A549 (cell line): ENCODE data around the gene PHYKPL. TPM values are rescaled to one million over a fixed set of nuclear protein-coding genes. Genes with fewer than 3 reads are reported as not detected.
A peak's percentile ranks its signal among the peaks of the same experiment; 100 is the strongest.

ENCODE experiments used
- ATOH8 ChIP-seq: fragments of 250-450 bp; sonication (Bioruptor Pico); IDR thresholded peaks from 2 replicates; pipeline ENCODE4 v1.5.0; 2020; ENCODE audit warnings: low read depth, mild to moderate bottlenecking, moderate library complexity
- BHLHE40 ChIP-seq: IDR thresholded peaks from 2 replicates; pipeline ENCODE4 v1.6.1; 2012; ENCODE audit warnings: low read depth, low read length, inconsistent platforms
- CBX8 ChIP-seq: fragments of 200-600 bp; sonication (generic); IDR thresholded peaks from 2 replicates; pipeline ENCODE4 v1.6.1; 2016
- CHD4 ChIP-seq: fragments of 200-600 bp; sonication (generic); IDR thresholded peaks from 2 replicates; pipeline ENCODE4 v1.6.1; 2016; ENCODE audit warnings: antibody characterized with exemption, mild to moderate bottlenecking, borderline replicate concordance
- CTCF ChIP-seq: fragments of >200 bp; sonication (Bioruptor Twin); formaldehyde crosslinking; IDR thresholded peaks from 3 replicates; pipeline ENCODE4 v1.5.1; 2016
- EHF ChIP-seq: fragments of 250-450 bp; sonication (Bioruptor Pico); IDR thresholded peaks from 2 replicates; pipeline ENCODE4 v1.5.0; 2020; ENCODE audit warnings: mild to moderate bottlenecking
- EP300 ChIP-seq, 2 experiments: fragments of >200 bp; sonication (Bioruptor Twin); formaldehyde crosslinking; IDR thresholded peaks; 2 replicates in 1 of 2; 3 replicates in 1 of 2; pipeline ENCODE4 v1.6.1; 2016 to 2017
- FOSL2 ChIP-seq, 2 experiments: fragments of 450-650 bp in 1 of 2; fragments of >200 bp in 1 of 2; sonication (Bioruptor Twin) in 1 of 2; formaldehyde crosslinking; IDR thresholded peaks; 2 replicates each; pipeline versions ENCODE4 v1.5.0 to v1.6.1; 2016 to 2020; ENCODE audit warnings: mild to moderate bottlenecking in 1 of 2, moderate library complexity in 1 of 2
- GATA3 ChIP-seq: IDR thresholded peaks from 2 replicates; pipeline ENCODE4 v1.6.1; 2012; ENCODE audit warnings: borderline replicate concordance
- HEYL ChIP-seq: fragments of 250-450 bp; sonication (Bioruptor Pico); IDR thresholded peaks from 2 replicates; pipeline ENCODE4 v1.8.0; 2021; ENCODE audit warnings: mild to moderate bottlenecking, moderate library complexity
- HOXA7 ChIP-seq: fragments of 250-450 bp; sonication (Bioruptor Pico); IDR thresholded peaks from 2 replicates; pipeline ENCODE4 v1.5.0; 2020; ENCODE audit warnings: mild to moderate bottlenecking, moderate library complexity
- HOXB5 ChIP-seq: fragments of 250-450 bp; sonication (Bioruptor Pico); IDR thresholded peaks from 2 replicates; pipeline ENCODE4 v1.5.0; 2020; ENCODE audit warnings: mild to moderate bottlenecking, moderate library complexity
- JUNB ChIP-seq: fragments of >200 bp; sonication (Bioruptor Twin); formaldehyde crosslinking; IDR thresholded peaks from 2 replicates; pipeline ENCODE4 v1.6.1; 2016
- KDM1A ChIP-seq: fragments of 200-600 bp; sonication (generic); IDR thresholded peaks from 2 replicates; pipeline ENCODE4 v1.6.1; 2016; ENCODE audit warnings: low read depth, mild to moderate bottlenecking
- MAFK ChIP-seq: fragments of 450-650 bp; IDR thresholded peaks from 2 replicates; pipeline ENCODE4 v1.6.1; 2014; ENCODE audit not compliant: partially characterized antibody
- MAX ChIP-seq: IDR thresholded peaks from 2 replicates; pipeline ENCODE4 v1.6.1; 2012
- NPAS2 ChIP-seq: fragments of 250-450 bp; sonication (Bioruptor Pico); IDR thresholded peaks from 2 replicates; pipeline ENCODE4 v1.8.0; 2022; ENCODE audit warnings: mild to moderate bottlenecking, moderate library complexity, borderline replicate concordance
- PHF8 ChIP-seq: fragments of 200-600 bp; sonication (generic); IDR thresholded peaks from 2 replicates; pipeline ENCODE4 v1.6.1; 2016; ENCODE audit warnings: low read depth, mild to moderate bottlenecking, antibody characterized with exemption, moderate library complexity, borderline replicate concordance
- POLR2A ChIP-seq: IDR thresholded peaks from 2 replicates; pipeline ENCODE4 v1.6.1; 2012; ENCODE audit warnings: mild to moderate bottlenecking, low read length
- REST ChIP-seq: fragments of 200-600 bp; sonication (generic); IDR thresholded peaks from 2 replicates; pipeline ENCODE4 v1.6.1; 2016; ENCODE audit warnings: antibody characterized with exemption, mild to moderate bottlenecking, moderate library complexity
- SREBF2 ChIP-seq: fragments of 450-650 bp; IDR thresholded peaks from 2 replicates; pipeline ENCODE4 v1.6.1; 2014; ENCODE audit warnings: mild to moderate bottlenecking, moderate library complexity
- TFCP2L1 ChIP-seq: fragments of 250-450 bp; sonication (Bioruptor Pico); IDR thresholded peaks from 2 replicates; pipeline ENCODE4 v1.5.0; 2021; ENCODE audit warnings: mild to moderate bottlenecking
- TP53 ChIP-seq: fragments of 250-450 bp; sonication (Bioruptor Pico); IDR thresholded peaks from 2 replicates; pipeline ENCODE4 v1.5.0; 2021; ENCODE audit warnings: mild to moderate bottlenecking, moderate library complexity
- ZC3H11A ChIP-seq: fragments of 450-650 bp; IDR thresholded peaks from 2 replicates; pipeline ENCODE4 v1.6.1; 2014; ENCODE audit warnings: antibody characterized with exemption, mild to moderate bottlenecking
- ZFP36 ChIP-seq: fragments of 450-650 bp; IDR thresholded peaks from 2 replicates; pipeline ENCODE4 v1.6.1; 2014; ENCODE audit warnings: borderline replicate concordance; ENCODE audit not compliant: partially characterized antibody
- ZSCAN20 ChIP-seq: fragments of 250-450 bp; sonication (Bioruptor Pico); IDR thresholded peaks from 2 replicates; pipeline ENCODE4 v1.8.0; 2022; ENCODE audit warnings: mild to moderate bottlenecking, moderate library complexity
- polyA plus RNA-seq, 4 experiments: library from polyadenylated mRNA; depleted of rRNA in 3 of 4; stranded (reverse); fragments of >200 nt; fragmentation: RNase III in 1 of 4; extraction: RNeasy Plus Mini Kit Qiagen cat#74134 plus additional on column Dnase treatment in 1 of 4; gene quantifications; 2 replicates in 3 of 4; 3 replicates in 1 of 4; pipeline ENCODE4 v1.2.3, GENCODE V29; 2011 to 2017
- TF ChIP-seq, protein P1 (sequence below): fragments of >200 bp; sonication (Bioruptor Twin); formaldehyde crosslinking; IDR thresholded peaks from 2 replicates; pipeline ENCODE4 v1.6.1; 2016
- TF ChIP-seq, protein P2 (sequence below): IDR thresholded peaks from 2 replicates; pipeline ENCODE4 v1.6.1; 2012
- TF ChIP-seq, protein P3 (sequence below): IDR thresholded peaks from 2 replicates; pipeline ENCODE4 v1.6.1; 2012; ENCODE audit warnings: low read depth, borderline replicate concordance

Gene PHYKPL
- polyA plus RNA-seq, 2 of the 4 experiments (the other 2 are of a cell fraction), result 13.0 to 21.9 TPM

DNA sequence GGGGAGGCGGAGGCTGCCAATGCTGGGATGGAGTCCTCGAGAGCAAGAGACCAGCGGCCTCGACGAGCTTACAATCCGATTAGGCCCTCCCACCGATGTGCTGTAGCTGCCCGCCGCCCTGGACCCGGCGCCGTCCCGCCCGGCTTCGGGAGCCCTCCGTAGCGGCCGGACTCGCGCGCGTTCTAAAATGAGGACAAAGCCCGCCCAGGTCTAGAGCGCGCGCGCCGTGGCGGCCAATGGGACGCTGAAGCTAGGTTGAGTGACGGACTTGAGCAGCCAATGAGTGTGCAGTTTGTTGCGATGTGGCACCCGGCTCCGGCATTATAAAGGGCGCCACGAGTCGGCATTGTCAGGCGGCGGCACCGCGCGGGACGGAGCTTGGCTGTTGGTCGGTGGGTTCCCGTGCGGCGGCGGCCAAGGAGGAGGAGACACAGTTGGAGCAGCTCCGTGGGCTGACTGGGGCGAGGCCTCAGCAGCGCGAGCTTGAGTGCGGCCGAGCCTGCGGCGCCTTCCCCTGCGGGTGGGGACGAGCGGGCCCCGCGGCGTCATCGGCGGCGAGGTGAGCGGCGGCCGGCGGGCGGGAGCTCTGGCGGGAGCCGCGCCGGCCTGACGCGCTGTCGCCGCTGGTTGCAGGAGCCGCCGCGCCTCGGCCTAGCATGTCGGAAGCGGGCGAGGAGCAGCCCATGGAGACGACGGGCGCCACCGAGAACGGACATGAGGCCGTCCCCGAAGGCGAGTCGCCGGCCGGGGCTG, 28.2 kb downstream of the PHYKPL start, which contains the start of gene HNRNPAB (continued):
- TF ChIP-seq CTCF (no peak), ZC3H11A (no peak), JUNB (no peak), MAFK (no peak), HEYL (CRISPR knock-in tag) (no peak), TP53 (CRISPR knock-in tag) (no peak), BHLHE40 (no peak), TFCP2L1 (peak; percentile 87; the same call in 1 of the 2 replicates), FOSL2 (IDR thresholded peaks at IDR 0.05) (no peak), FOSL2 (CRISPR knock-in tag; IDR thresholded peaks at IDR 0.05) (no peak), HOXA7 (CRISPR knock-in tag) (no peak), CBX8 (no peak), KDM1A (no peak), PHF8 (peak; percentile 90), CHD4 (no peak), SREBF2 (no peak), EHF (CRISPR knock-in tag) (0 out of 2 replicates have a peak, but pooled peaks have one; percentile 41), ZSCAN20 (CRISPR knock-in tag) (no peak), HOXB5 (CRISPR knock-in tag) (no peak), GATA3 (no peak; the same call in none of the 2 replicates), EP300 (IDR thresholded peaks at IDR 0.05) (no peak), MAX (peak; percentile 97), ZFP36 (no peak), NPAS2 (CRISPR knock-in tag) (no peak), REST (peak; percentile 39; the same call in 1 of the 2 replicates), POLR2A (peak; percentile 100), ATOH8 (CRISPR knock-in tag) (no peak)
- TF ChIP-seq, protein P1, sequence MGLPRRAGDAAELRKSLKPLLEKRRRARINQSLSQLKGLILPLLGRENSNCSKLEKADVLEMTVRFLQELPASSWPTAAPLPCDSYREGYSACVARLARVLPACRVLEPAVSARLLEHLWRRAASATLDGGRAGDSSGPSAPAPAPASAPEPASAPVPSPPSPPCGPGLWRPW, result no peak
- TF ChIP-seq, protein P2, sequence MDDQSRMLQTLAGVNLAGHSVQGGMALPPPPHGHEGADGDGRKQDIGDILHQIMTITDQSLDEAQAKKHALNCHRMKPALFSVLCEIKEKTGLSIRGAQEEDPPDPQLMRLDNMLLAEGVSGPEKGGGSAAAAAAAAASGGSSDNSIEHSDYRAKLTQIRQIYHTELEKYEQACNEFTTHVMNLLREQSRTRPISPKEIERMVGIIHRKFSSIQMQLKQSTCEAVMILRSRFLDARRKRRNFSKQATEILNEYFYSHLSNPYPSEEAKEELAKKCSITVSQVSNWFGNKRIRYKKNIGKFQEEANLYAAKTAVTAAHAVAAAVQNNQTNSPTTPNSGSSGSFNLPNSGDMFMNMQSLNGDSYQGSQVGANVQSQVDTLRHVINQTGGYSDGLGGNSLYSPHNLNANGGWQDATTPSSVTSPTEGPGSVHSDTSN, result peak; percentile 99
- TF ChIP-seq, protein P3, sequence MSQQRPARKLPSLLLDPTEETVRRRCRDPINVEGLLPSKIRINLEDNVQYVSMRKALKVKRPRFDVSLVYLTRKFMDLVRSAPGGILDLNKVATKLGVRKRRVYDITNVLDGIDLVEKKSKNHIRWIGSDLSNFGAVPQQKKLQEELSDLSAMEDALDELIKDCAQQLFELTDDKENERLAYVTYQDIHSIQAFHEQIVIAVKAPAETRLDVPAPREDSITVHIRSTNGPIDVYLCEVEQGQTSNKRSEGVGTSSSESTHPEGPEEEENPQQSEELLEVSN, result peak; percentile 89
- TF ChIP-seq, all 56 proteins: peak for 13
